Right ventricle myocardium inferior (tissue), 1 donor: ENCODE measurements around the gene ELMO1. TPM values are rescaled to one million over a fixed set of nuclear protein-coding genes. Genes with fewer than 3 reads are reported as not detected.

Source experiments
- ATAC-seq: fragments of 200-7000 bp; cut with Tn5 transposase; one replicate; pipeline ENCODE4 v1.9.1; 2020; ENCODE audit warnings: mild to moderate bottlenecking, moderate library complexity
- DNase-seq: peaks from one replicate; pipeline ENCODE4 v3.0.0; 2021; ENCODE audit errors: missing footprints
- intact Hi-C: fragments of 100-400 bp; cut with DNase I; formaldehyde crosslinking; loops from one replicate; pipeline ENCODE4 v1.11.0; 2022
- total RNA-seq: library from RNA; stranded (reverse); fragmentation: NEBNext Ultra II Directional; extraction: Animal tissue kit (Norgen Biotek cat#: 25700); gene quantifications from one replicate; pipeline ENCODE4 v1.2.1, GENCODE V29; 2021
- donor health status: DM: no; HTN: yes; CAD: no; lungs with severe emphysema.

Gene ELMO1
- total RNA-seq, 1 donor from 2014 or later: 13.8 TPM

DNA sequence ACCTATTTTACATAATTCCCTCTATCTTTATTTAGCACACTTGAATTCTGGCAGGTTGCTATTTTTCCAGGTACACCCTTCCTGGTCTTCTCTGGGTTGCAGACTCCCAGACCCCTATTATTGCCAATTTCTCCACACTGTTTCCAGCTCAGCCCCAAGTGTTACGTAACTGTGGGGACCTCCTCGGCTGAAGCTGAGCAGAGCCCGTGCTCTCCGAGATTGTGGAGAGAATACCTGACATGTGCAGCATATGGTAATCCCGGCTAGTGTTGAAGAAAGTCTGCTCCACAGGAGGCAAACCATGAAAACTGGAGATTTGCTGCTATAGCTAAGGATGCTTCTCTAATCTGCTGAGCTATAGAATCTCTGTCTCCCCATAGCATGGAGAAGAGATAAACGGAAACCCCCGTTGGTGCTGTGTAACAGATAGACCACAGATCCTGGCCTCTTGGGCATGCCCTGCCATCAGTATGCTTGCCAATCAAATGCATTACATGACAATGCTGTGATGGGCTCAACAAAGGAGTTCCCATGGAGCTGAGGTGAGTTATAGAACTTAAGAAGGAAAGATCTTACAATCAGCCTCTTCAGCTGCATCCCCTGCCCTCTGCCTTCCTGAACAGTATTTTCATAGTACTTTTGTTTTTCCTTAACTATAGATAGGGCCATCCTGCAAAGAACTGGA, 579.8 kb downstream of the ELMO1 start:
- intact Hi-C loops: no loop called here
- ATAC-seq (no peak), DNase-seq (no peak)

DNA sequence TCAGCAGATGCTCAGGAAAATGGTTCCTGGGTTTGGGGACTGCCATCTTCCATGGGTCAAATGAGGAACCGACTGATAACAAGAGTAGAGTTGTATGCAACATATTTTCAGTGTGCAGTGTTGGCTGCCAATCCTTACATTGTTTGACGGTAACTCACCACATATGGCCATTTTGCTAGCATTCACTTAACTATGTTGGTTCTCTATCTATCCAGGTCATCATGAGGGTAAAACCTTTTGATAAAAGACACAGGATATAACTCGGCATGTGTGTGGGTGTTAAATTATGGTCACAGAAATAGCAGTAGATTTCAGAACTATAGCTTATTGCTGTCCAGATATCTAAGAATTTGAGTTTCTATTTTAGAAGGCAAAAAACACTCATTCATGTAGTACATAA, 583.6 kb downstream of the ELMO1 start:
- intact Hi-C loops: no loop called here
- DNase-seq: no peak

DNA sequence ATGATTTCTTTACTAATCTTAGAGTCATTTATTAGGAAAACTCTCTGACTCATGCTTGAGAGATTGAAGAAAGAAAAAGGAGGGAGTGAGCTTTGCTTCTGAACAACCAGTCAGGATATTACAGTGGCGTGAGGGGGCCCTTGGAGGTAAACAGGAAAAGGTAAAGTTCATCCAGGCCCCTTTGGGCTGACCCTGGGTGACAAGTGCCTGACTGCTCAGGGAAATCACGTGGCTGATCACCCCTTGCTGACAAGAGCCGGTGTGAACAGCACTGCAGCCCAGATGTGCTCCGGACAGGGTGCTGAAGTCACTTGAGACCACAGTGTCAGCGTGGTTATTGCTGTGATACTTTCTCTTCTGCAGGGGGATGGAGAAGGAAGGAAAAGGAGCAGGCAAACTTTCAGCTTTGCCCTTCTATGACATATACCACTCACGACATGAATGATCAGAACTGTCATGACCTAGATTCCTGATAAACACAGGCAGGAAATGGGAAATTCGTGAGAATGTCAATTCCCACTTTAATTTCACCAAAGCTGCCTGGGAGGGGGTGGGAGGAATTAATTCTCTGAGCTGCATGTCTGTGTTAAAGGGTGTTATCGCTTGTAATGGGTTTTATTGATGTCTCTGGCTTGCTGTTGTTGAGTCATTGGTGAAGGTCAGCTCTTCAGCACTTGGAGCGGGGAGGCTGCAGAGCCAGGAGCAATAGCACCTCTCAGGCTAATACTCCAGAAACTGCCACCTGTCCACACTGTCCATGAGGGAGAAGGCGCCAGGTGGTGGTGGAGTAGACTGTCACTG, 584.6 kb downstream of the ELMO1 start:
- no peak for ATAC-seq
- intact Hi-C loops: no loop called here
- no peak for DNase-seq

More for the DNA sequence above, 583.6 kb downstream of the ELMO1 start:
- no peak for ATAC-seq

DNA sequence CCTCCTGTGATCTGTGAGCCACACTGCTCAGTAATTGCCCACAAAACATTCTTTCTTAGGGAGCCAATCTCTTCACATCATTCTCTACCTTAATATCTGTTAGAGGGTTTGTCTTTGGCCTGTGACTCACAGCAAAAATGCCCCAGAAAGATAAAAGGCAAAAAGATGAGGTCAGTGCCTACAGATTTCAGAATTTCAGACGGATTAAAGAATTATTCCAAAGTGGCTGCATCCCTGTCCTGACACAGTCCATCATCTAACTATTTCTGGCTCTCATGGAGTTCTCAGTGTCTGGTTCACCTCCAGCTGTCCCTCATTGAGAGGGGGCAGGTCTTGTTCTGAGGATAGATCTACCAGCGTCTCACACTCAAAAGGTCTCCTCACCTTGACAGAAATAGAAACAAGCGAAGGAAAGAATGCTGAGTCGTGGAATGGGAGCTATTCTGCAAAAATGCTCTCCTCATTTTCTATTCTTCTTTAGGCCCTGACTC, 585.8 kb downstream of the ELMO1 start:
- intact Hi-C loops: no loop called here
- DNase-seq (no peak), ATAC-seq (no peak)

DNA sequence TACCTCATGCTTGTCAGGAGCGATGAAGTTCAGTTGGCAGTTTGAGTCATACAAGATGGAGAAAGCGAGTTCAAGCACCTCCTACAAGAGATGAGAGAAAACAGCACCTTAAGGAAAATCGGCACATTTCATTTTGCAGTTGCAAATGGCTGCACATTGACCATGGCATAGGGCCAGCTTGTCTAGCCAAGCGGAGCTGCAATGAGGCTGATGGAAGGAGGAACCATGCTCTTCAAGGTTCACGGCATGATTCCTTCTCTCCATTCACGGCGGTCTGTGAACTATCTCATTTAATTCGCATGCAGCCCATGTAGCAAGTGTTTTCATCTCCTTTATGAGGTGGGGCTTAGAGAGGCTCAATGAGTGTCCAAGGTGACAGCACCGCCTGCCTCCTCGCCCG, 587.0 kb downstream of the ELMO1 start:
- ATAC-seq: no peak

DNA sequence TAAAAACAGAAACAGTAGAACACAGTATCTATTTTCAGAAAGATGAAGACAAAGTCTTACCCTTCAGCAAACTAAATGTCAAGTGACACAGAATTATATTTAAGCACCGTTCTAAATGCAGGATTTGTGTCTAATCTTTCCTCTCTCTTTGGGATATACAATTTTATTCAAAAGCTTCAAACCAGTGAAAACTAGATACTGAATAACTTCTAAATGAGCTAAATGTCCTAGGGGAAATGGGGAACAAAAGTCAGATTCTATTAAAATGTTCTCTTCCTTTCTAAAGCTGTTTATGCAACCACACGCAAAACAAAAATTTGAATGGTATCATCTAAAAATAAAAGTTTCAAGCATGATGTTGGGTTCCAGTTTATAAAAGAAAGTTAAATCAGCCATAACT, 588.0 kb downstream of the ELMO1 start:
- intact Hi-C loops: no loop called here
- ATAC-seq: no peak
- no peak for DNase-seq

More for the DNA sequence above, 587.0 kb downstream of the ELMO1 start:
- intact Hi-C loops: no loop called here
- DNase-seq: no peak

DNA sequence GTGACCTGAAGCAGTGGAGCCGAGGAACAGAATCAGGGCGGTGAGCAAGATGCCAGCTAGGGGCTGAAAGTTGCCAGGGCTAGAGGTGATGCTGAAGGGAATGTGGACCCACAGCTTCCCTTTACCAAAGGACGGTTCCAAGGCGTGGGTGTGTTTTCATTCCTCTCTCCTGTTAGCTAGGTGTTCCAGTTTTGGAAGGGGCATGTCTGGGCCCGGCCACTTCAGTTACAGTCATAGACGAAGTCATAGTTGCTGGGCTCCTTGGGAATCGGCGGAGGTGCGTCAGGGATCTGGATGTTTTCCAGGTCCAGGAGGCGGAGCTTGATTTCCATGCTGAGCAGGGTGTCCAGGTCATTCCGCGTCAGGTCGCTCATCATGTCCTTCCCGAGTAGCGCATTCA, 593.3 kb downstream of the ELMO1 start:
- DNase-seq (no peak), ATAC-seq (no peak)
- intact Hi-C loops: no loop called here

DNA sequence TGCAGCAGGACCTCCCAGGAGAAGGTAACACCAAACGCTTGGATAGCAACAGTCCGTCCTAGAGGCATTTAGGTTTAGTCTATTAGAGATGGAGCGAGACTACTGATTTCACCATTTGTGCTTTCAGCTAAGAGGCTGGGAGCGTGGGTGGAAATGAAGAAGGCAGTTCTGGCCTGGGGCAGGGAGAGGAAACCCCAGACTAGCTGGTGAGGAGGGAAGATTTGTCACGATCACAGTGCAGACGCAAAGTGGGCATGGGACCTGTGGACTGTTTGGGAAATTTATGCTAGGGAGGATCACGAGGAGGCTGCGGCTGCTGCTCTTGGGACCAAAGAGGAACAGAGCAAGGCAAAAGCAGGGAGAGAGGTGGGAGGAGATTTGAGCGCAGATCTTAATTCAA, 594.0 kb downstream of the ELMO1 start:
- intact Hi-C loops: no loop called here
- no peak for ATAC-seq

DNA sequence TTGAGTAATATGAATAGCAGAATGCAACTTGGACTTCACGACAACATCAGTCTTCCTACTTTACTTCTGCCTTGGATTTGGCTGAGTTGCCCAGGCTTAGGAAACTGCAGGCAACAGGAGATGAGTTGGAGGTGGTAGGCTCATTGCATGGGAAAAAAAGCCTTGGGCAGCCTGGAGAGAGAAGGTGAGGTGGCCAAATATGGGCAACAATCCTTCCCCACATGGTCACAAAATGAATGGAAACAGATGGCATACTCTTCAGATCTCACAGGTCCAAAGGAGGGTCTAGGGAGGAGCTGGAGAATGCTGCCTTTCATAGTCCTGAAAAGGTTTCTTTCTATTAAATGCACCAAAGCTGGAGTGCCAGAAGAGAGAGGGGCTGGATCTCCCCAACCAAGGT, 595.7 kb downstream of the ELMO1 start:
- no peak for DNase-seq
- intact Hi-C loops: no loop called here
- ATAC-seq: no peak

More for the DNA sequence above, 594.0 kb downstream of the ELMO1 start:
- DNase-seq: no peak

DNA sequence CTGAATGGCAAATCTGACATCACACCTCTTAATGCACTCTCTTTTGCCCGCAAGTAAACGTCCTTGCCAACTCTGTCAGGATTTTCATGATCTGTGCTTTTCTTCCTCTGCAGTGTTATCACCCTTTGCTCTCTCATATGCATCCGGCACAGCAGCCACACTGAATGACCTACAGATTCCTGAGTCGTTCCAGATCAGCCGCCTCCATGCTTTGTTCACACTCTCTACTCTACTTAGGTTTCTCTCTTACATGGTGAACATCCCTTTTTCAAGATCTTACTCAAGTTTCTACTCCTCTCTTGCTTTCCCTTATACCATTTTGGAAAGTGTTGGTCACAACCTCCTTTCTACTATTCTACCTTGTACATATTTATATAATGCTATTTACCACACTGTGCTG, 596.6 kb downstream of the ELMO1 start:
- DNase-seq (no peak), ATAC-seq (no peak)
- intact Hi-C loops: no loop called here

DNA sequence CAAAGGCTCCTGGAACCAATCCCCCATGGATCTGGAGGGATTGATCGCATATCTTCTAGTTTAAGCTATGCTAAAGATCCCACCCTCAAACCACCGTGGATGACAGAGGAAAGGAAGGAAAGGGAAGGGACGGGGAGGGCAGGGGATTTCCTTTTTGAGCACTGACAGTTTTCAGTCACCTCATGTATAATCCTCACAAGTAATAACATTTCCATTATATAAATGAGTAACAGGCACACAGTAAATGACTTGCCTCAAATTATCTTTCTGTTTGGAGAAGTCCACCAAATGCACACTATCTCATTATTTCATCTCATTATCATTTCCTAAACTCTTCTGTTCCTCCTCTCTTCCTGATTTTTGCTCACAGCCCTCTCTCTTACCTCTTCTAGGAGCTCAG, 597.3 kb downstream of the ELMO1 start:
- intact Hi-C loops: no loop called here
- no peak for DNase-seq
- ATAC-seq: no peak

DNA sequence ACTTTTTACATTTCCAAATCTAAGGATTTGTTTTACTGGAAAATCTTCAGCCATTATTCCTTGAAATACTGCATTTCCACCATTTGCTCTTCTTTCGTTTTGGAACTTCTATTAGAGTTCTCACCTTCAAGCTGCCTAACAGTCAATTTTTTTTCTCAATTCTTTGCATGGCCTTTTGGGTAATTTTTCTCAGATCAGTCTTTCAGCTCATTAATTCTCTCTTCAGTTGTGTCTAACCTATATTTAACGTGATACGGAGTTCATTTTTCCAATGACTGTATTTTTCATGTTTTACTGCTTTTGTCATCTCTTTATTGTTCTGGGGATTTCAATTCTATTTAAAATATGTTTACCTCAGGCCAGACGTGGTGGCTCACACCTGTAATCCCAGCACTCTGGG, 600.7 kb downstream of the ELMO1 start:
- ATAC-seq: no peak
- intact Hi-C loops: no loop called here
- no peak for DNase-seq

DNA sequence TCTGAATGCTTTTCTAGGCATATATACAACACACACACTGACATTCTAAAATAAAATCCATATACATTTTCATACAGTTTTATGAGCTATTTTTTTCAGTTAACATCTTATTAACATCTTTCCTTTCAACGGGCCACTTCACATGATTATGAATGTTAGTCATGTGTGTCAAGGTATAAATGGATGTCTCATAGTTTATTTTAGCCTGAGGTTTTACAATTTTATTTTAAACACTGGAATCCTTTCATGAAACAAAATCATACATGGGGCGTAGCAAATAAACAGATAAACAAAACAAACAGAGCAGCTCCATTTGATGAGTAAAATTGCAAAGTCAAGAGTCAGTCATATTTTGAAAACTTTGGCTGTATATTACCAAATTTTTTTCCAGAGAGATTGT, 604.3 kb downstream of the ELMO1 start:
- ATAC-seq: no peak
- intact Hi-C loops: no loop called here

DNA sequence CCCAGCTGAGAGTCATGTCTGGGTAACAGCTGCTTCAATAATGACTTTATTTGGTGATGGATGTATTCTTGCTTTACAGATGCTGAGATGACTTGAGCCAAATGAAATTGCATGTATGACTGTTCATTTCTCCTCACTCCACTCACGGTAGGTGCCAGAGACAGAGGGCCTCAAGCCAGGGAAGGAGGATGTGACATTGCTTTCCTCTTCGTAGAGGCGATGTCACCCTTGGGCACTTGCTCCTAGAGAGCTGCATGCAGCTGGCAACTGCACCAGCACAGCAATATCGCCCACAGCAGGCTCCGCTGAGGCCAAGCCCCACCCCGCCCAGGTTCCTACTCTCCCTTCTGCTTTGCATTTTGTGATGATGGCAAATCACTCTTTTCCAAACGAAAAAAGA, 607.8 kb downstream of the ELMO1 start:
- no peak for DNase-seq
- intact Hi-C loops: no loop called here
- ATAC-seq: no peak

More for the DNA sequence above, 604.3 kb downstream of the ELMO1 start:
- no peak for DNase-seq

DNA sequence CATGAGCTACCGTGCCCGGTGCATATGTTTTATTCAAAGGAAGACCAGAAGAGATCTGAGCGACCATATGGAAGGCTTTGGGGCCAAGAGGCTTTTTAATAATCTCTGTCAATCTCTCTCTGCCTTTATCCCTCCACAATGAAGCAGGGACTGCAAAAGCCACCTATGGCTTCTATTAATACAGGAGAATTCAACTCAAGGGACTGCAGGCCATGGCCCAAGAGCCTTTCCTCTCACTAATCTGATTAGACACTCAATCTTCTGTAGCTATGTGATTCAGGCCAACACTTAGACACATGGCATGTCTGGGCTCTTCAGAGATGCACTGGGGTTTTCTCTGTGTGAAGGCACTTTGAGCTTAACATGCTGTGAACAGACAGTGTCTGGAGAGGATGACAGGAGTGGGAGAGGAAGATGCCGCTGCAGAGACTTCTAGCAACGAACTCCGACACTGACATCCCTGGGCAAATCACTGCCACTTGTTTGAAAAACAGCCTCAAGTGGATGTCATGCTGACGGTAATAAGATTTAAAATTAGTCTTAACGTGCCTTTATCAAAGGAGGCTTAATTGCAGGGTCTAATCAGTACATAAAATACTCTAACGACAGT, 609.9 kb downstream of the ELMO1 start:
- no peak for ATAC-seq
- DNase-seq: no peak
- intact Hi-C loops: no loop called here

DNA sequence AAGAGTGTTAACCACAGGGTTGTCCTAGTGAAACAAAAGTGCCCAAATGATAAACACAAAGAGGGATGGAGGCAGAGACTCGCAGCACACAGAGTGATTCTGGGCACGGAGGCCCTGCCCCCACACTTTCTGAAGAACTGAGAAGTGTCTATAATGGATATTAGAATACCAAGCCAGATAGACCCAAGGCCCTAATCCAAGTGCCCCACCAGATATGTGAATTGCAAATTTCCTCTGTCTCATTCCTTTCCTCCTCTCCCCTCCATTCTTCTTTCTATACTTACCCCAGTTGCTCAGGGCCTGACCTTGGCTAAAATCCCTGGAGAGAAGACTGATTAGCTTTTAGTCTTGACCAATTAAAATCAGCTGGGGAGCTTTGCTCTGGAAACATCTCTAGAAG, 617.6 kb downstream of the ELMO1 start:
- no peak for ATAC-seq
- DNase-seq: no peak
- intact Hi-C loops: no loop called here

DNA sequence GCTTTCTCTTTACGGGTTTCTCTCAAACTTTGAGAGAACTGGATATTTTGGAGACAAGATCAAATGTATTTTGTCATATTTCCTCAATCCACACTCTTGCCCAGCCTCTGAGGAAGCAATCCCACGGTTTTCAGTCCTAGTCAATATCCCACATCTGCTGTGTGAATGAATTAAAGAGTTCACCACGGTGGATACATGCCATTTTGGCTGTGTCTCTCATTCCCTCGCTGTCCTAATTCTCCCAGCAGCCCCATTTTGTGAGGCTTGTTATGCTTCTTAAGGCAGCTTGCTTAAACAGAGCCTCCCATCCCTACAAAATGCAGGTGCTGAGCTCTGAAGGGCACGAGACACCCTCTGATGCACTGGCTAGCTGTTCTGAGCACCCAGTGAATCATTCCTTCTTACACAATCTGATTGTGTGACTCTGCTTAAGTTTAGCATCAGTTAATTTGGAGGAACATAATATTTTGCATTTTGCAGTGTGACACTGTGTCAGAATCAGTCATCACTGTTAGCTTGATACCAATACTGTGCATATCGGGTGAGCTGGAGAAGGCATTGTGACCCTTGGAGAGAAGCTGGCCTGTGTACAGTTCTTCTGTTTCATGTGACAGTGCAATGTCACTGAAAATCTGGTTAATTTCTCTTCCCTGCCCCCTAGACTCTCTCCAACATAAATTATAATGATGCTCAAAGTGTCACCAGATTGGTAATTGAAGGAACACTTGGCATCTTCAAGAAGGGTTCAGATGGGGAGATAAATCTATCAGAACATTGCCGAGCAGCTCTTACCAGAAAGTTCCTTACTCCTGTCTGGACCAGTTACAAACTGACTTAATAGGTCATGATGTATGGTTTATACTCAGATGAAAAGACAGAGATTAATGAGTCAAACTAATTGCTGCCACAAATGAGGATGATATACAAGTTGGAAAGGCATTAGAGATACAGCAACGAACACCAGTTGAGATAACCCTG, 620.6 kb downstream of the ELMO1 start:
- DNase-seq (no peak), ATAC-seq (no peak)
- intact Hi-C loops: no loop called here

DNA sequence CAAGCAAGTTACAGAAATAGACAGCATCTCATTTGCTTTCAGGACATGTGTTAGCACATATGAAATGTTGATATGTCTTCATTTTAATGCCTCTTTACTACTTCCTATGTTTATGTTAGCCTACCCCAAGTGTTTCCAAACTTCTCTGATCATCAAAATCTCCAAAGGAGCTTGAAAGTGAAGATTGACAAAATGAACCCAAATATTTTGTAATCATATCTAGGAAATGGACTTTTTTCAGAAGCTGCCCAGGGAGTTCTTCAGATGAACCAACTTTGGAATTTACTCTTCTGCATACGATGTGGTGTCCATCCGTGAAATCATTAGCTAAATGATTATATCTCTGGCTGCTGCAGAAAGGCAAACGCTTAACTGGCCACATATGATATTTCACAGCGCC, 623.2 kb downstream of the ELMO1 start:
- ATAC-seq: no peak
- no peak for DNase-seq
- intact Hi-C loops: no loop called here

DNA sequence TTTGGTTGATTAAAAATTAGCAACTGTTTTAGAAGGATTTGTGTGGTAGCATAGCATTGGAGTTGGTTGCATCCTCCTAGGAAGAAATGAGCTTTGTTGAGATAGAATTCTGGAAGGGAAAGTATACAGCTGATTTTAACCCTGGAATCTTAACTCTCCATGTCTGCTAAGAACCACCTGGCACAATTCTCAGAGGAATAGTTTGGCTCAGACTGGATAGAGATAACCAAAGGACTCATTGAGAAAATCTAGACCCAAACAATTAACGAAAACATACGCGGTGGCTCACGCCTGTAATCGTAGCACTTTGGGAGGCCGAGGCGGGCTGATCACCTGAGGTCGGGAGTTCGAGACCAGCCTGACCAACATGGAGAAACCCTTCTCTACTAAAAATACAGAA, 625.3 kb downstream of the ELMO1 start:
- intact Hi-C loops: no loop called here

More for the DNA sequence above, 625.3 kb downstream of the ELMO1 start:
- DNase-seq (no peak), ATAC-seq (no peak)
